Measurements from ENCODE around the gene IPO11. TPM values are rescaled to one million over a fixed set of nuclear protein-coding genes. Genes with fewer than 3 reads are reported as not detected.

IPO11 gene
- total and polyA plus RNA-seq, 2 of the 4 experiments (the other 2 are of a cell fraction): 12.6 to 40.0 TPM

GRCh38 chr5:62473209-62473608 lies 60.6 kb downstream of the IPO11 start:
- Histone ChIP-seq H2BK20ac (ENCODE audit: low read depth, low read length) (no peak overlapping the region), H3K14ac (replicated peaks; ENCODE audit: low read depth, low read length) (no peak overlapping the region), H3K36me3 (ENCODE audit: control insufficient read depth, insufficient read depth, low read length) (no peaks in the 10 kb centered on the region), H3K56ac (ENCODE audit: extremely low read depth, insufficient read depth, low read length) (no peak overlapping the region), H3K23ac (ENCODE audit: low read depth, low read length) (no peak overlapping the region), H3K27me3 (ENCODE audit: control insufficient read depth, insufficient read depth, low read length) (no peaks in the 10 kb centered on the region), H2AK5ac (ENCODE audit: low read depth, low read length) (no peak overlapping the region), H3K4me1 (ENCODE audit: control insufficient read depth, insufficient read depth, low read length) (peaks cover 6% of the 10 kb centered on the region), H4K91ac (ENCODE audit: insufficient read depth, low read depth, low read length) (no peak overlapping the region), H3K18ac (ENCODE audit: low read depth, low read length) (no peak overlapping the region), H3K27ac (ENCODE audit: insufficient read depth, low read length) (no peak overlapping the region), H2AFZ (replicated peaks; ENCODE audit: low read length, poor library complexity) (no peak overlapping the region), H2BK15ac (ENCODE audit: low read depth, low read length) (no peak overlapping the region), H2BK5ac (ENCODE audit: low read depth, low read length, poor library complexity, severe bottlenecking) (no peak overlapping the region), H3K4me2 (ENCODE audit: low read depth, low read length) (no peak overlapping the region), H3K9ac (ENCODE audit: low read depth, low read length) (no peak overlapping the region), H4K20me1 (ENCODE audit: insufficient read depth, low read length) (no peaks in the 10 kb centered on the region), H4K5ac (ENCODE audit: low read depth, low read length) (no peak overlapping the region), H3K79me1 (ENCODE audit: low read depth in 1 of 2, low read length in 2 of 2) (peaks cover 3 to 11% of the 10 kb centered on the region in 2 experiments; a peak in 2 of 4 replicates), H2AK9ac (replicated peaks; ENCODE audit: low read depth, low read length, poor library complexity) (no peak overlapping the region), H4K8ac (ENCODE audit: low read depth in 2 of 2, low read length in 2 of 2) (no peak overlapping the region), H3K9me1 (ENCODE audit: insufficient read depth, low read length) (no peaks in the 10 kb centered on the region), H2BK120ac (ENCODE audit: low read depth, low read length) (no peak overlapping the region), H3K4me3 (ENCODE audit: insufficient read depth, low read depth, low read length) (no peak overlapping the region), H3K9me3 (ENCODE audit: control insufficient read depth, insufficient read depth, low read length) (no peaks in the 10 kb centered on the region), H3K4ac (ENCODE audit: low read depth, low read length) (no peak overlapping the region)
- ChIA-PET CTCF (interaction anchor here (1.6 kb wide), 1 partner anchor 30 kb away, joined by 4 read pairs; no protein-coding TSS in a partner anchor), POLR2A (ENCODE audit: unreplicated experiment) (no interaction called here)
- TF ChIP-seq SMC3 (IDR thresholded peaks at IDR 0.05; ENCODE audit: low read depth, low read length): no peak
- TF ChIP-seq MAZ (IDR thresholded peaks at IDR 0.05; ENCODE audit: borderline replicate concordance, low read depth, low read length): no peak
- peak; percentile 58 for TF ChIP-seq MAFK (IDR thresholded peaks at IDR 0.05; ENCODE audit: low read depth, low read length)
- no TSS peak for BruUV-seq (replicated peaks)
- peak; percentile 46 for DNase-seq
- intact Hi-C loops (cut with micrococcal nuclease): no loop called here
- in situ Hi-C loops (cut with MboI; ENCODE audit: low sequenced_read_pairs): no loop called here
- ATAC-seq (ENCODE audit: low read depth): peak; percentile 59
- WGBS, 2 experiments (ENCODE audit: extremely low coverage in 2 of 2, insufficient read length in 1 of 2): no CpG with 5 or more reads among the region's 1 CpG
- dilution Hi-C loops (cut with HindIII; ENCODE audit: low sequenced_read_pairs, unreplicated experiment): no loop called here

Data from IMR-90 (cell line).